Neural crest cell (in vitro differentiated cells): ENCODE measurements around the gene FDXR. TPM values are rescaled to one million over a fixed set of nuclear protein-coding genes. Genes with fewer than 3 reads are reported as not detected.
A peak's percentile ranks its signal among the peaks of the same experiment; 100 is the strongest.

Experiments
- DNase-seq: peaks from one replicate; pipeline ENCODE4 v3.0.0; 2021; ENCODE audit warnings: low read depth, mixed read lengths, low spot score
- H3K27ac Mint-ChIP-seq: one replicate; pipeline ENCODE4 v1.8.0; 2021; ENCODE audit warnings: mild to moderate bottlenecking, mixed read lengths; ENCODE audit not compliant: unreplicated experiment
- H3K27me3 Mint-ChIP-seq: 2 replicates; pipeline ENCODE4 v1.8.0; 2021; ENCODE audit warnings: low read depth, mild to moderate bottlenecking, mixed read lengths
- H3K36me3 Mint-ChIP-seq: 2 replicates; pipeline ENCODE4 v1.8.0; 2021; ENCODE audit warnings: low read depth, mild to moderate bottlenecking, mixed read lengths
- H3K4me1 Mint-ChIP-seq: 2 replicates; pipeline ENCODE4 v1.8.0; 2021; ENCODE audit warnings: mixed read lengths
- H3K4me3 Mint-ChIP-seq: one replicate; pipeline ENCODE4 v1.8.0; 2021; ENCODE audit warnings: mild to moderate bottlenecking, mixed read lengths
- H3K9me3 Mint-ChIP-seq: 2 replicates; pipeline ENCODE4 v1.8.0; 2021; ENCODE audit warnings: mixed read lengths
- total RNA-seq: library from RNA; stranded (reverse); gene quantifications from 2 replicates; pipeline ENCODE4 v1.2.1, GENCODE V29; 2021
- TF ChIP-seq, protein P1 (sequence below): fragments of 200-600 bp; sonication (generic); conservative IDR thresholded peaks from 2 replicates; pipeline ENCODE4 v1.5.0; 2021; ENCODE audit warnings: antibody characterized with exemption, mild to moderate bottlenecking

The FDXR gene
- total RNA-seq, 1 donor from 2014 or later: 14.8 TPM

DNA sequence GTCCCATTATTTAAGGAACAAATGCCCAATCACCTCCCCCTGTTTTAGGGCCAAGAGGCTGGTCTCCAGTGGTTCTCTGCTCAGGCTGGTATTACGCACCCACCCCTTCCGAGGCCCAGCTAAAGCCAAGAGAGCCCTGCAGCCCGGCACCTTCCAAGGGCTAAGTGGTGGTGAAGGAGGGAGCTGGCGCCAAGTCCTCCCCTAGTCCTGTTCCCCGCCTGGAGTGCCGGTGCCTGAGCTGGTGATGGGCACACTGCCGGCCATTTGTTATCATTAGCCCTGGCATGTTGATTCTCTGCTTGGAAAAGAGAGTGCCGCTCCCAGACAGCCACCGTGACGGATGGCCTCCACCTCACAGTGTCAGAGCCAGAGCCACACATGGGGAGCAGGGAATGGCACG, 45.0 kb downstream of the FDXR start:
- no peak overlapping the region for H3K27ac Mint-ChIP-seq
- H3K27me3 Mint-ChIP-seq: no peaks in the 10 kb centered on the region
- DNase-seq: no peak
- H3K36me3 Mint-ChIP-seq: no peaks in the 10 kb centered on the region
- H3K4me1 Mint-ChIP-seq: no peaks in the 10 kb centered on the region
- TF ChIP-seq, protein P1, sequence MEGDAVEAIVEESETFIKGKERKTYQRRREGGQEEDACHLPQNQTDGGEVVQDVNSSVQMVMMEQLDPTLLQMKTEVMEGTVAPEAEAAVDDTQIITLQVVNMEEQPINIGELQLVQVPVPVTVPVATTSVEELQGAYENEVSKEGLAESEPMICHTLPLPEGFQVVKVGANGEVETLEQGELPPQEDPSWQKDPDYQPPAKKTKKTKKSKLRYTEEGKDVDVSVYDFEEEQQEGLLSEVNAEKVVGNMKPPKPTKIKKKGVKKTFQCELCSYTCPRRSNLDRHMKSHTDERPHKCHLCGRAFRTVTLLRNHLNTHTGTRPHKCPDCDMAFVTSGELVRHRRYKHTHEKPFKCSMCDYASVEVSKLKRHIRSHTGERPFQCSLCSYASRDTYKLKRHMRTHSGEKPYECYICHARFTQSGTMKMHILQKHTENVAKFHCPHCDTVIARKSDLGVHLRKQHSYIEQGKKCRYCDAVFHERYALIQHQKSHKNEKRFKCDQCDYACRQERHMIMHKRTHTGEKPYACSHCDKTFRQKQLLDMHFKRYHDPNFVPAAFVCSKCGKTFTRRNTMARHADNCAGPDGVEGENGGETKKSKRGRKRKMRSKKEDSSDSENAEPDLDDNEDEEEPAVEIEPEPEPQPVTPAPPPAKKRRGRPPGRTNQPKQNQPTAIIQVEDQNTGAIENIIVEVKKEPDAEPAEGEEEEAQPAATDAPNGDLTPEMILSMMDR: no peak
- H3K9me3 Mint-ChIP-seq: no peaks in the 10 kb centered on the region
- no peak overlapping the region for H3K4me3 Mint-ChIP-seq

DNA sequence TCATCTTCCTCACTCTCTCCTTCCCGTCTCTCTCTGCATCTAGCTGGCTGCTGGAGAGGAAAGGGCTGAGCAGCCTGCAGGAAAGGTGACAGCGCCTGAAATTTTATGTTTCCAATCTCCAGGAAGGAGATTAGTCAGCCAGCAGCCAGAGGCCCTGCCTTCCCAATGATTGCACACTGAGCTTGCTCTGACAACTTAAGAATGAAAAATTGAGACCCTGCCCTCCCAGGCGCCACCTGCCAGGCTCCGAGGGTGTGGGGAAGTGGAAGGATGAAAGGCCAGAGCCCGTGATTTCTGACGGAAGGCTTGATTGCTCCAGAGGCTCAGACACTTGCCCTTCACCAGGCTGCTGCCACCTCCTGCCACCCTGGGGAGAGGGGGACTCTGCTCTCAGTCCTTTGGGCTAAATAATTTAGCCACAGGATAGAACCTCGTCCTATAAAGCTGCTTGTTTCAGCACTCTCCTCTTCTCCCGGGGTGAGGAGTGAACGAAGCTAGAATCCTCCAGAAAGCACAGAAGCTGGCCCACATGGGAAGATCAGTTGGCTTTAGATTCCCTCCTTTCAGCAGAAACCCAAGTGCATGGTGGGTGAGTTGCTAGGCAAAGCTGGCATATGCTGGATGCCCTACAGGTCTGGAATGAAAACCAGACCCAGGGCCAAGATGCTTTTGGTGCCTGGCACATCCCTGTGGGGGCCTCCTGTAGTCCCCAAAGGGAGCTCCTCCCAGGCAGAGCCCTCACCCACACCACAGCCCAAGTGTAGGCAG, 46.7 kb downstream of the FDXR start:
- no peak for DNase-seq
- Mint-ChIP-seq H3K4me1 (peaks cover 4% of the 10 kb centered on the region), H3K4me3 (no peak overlapping the region), H3K9me3 (no peaks in the 10 kb centered on the region), H3K27me3 (no peaks in the 10 kb centered on the region), H3K27ac (no peak overlapping the region), H3K36me3 (no peaks in the 10 kb centered on the region)
- TF ChIP-seq, protein P1: no peak

DNA sequence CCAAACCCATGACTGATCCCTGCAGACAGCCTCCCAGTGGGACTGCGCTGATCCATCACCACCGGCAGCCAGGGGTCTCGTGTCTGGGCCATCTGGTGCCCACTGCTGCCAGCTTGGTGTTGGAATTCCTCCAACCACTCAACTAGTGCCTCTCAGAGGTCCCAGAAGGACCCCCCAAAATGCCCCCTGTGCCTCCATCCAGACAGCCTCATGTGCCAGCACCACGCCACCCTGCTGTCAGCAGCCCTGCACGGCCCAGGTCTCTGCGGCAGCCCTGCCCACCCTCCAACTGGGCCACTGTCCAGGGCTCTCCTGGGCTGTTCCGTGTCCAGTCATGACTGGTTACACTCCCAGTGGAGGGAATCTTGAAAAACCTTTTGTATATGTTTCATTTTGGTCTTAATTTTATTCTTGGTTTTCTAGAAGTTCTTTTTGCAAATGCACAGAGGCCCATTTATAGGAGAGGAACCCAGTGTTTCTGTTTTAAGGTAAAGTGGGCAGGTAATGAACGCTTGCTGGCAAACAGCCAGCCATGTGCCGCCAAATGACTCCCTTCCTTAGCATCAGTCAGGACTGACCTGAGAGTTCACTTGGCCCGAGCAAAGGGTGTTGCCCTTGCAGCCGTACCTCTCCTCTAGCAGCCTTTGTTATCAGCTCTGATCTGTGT, 47.7 kb downstream of the FDXR start:
- no peak for DNase-seq
- TF ChIP-seq, protein P1: no peak
- Mint-ChIP-seq H3K27ac (peak overlapping the region; percentile 43), H3K4me3 (no peak overlapping the region), H3K9me3 (no peaks in the 10 kb centered on the region), H3K27me3 (no peaks in the 10 kb centered on the region), H3K4me1 (peaks cover 4% of the 10 kb centered on the region), H3K36me3 (no peaks in the 10 kb centered on the region)

DNA sequence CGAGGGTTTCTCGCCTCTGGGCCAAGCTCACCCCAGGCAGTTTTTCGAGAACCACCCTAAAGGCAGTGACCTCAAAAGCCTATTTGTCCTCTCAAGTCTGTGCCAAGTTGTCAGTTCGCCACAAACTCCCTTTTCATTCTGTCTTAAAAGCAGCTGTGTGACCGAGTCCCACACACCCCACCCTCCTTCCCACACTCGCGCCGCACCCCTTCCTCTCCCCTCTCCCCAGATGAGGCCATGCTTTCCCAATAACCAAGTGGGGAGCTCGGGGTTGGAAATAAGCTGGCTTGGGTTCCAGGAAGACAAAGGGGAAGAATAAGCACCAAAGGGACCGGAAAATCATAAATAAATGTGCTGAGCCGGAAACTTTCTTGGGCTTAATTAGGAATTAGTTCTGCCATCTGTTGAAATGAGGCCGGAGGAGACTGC, 49.8 kb downstream of the FDXR start:
- no peak overlapping the region for H3K27ac Mint-ChIP-seq
- no peaks in the 10 kb centered on the region for H3K27me3 Mint-ChIP-seq
- H3K36me3 Mint-ChIP-seq: no peaks in the 10 kb centered on the region
- DNase-seq: no peak
- no peak overlapping the region for H3K4me3 Mint-ChIP-seq
- peaks cover 6% of the 10 kb centered on the region for H3K4me1 Mint-ChIP-seq
- TF ChIP-seq, protein P1: no peak
- no peaks in the 10 kb centered on the region for H3K9me3 Mint-ChIP-seq

DNA sequence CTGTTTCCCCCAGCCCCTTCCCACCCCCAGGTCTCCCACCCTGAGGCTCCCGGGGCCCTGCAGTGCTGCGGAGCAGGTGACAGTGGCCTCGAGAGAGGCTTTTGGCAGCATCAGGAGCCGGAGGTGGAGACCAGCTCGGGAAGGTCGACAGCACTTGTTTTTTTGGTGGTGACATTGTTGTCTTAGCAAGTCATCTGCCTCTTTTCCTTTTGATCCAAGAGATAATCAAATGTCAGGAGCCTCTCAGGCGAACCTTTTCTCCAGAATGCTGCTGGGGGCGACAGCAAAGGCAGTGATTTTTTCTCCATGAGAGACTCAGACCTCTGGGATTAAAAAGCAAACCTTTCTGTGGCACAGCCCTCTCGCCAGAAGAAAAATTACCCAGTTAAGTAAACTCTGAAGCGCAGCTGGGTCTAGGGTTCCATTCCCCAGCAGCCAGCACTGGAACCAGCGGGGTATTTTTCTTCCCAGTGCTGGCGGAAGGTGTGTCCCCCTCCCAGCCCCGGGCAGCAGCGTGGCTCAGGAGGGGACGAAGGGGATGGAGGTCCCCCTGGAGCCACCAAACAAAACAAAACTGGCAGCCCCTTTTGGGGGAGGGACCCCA, 50.4 kb downstream of the FDXR start:
- Mint-ChIP-seq H3K4me1 (peaks cover 7% of the 10 kb centered on the region), H3K27me3 (no peaks in the 10 kb centered on the region), H3K27ac (no peak overlapping the region), H3K4me3 (no peak overlapping the region), H3K36me3 (no peaks in the 10 kb centered on the region), H3K9me3 (no peaks in the 10 kb centered on the region)
- TF ChIP-seq, protein P1: no peak
- no peak for DNase-seq
